K562 (cell line): ENCODE results near the gene SERTAD3. TPM values are rescaled to one million over a fixed set of nuclear protein-coding genes. Genes with fewer than 3 reads are reported as not detected.

ENCODE experiments used
- CBFB ChIP-seq: sonication (generic); formaldehyde crosslinking; IDR thresholded peaks from 2 replicates; pipeline ENCODE4 v1.4.0; 2020; ENCODE audit warnings: mild to moderate bottlenecking, missing genetic modification reagents
- HDAC6 ChIP-seq: IDR thresholded peaks from 2 replicates; pipeline ENCODE4 v1.6.1; 2012; ENCODE audit warnings: low read depth, mild to moderate bottlenecking, control low read depth, inconsistent platforms, low read length, moderate library complexity
- HOMEZ ChIP-seq: fragments of 250-450 bp; sonication (Bioruptor Pico); IDR thresholded peaks from 2 replicates; pipeline ENCODE4 v1.4.0; 2020; ENCODE audit warnings: mild to moderate bottlenecking, moderate library complexity
- KLF1 ChIP-seq: fragments of 450-650 bp; IDR thresholded peaks from 2 replicates; pipeline ENCODE4 v1.6.1; 2016; ENCODE audit warnings: missing genetic modification characterization, missing compliant biosample characterization
- NKRF ChIP-seq: fragments of 450-650 bp; IDR thresholded peaks from 2 replicates; pipeline ENCODE4 v1.6.1; 2016; ENCODE audit warnings: borderline replicate concordance
- NR0B1 ChIP-seq: fragments of 450-650 bp; IDR thresholded peaks from one replicate; pipeline ENCODE4 v1.6.1; 2018; ENCODE audit warnings: mild to moderate bottlenecking, moderate library complexity; ENCODE audit not compliant: partially characterized antibody
- PHB ChIP-seq: fragments of 250-450 bp; sonication (Bioruptor Pico); IDR thresholded peaks from 2 replicates; pipeline ENCODE4 v1.5.0; 2021
- PHF21A ChIP-seq: fragments of 450-650 bp; IDR thresholded peaks from 2 replicates; pipeline ENCODE4 v1.6.1; 2017; ENCODE audit warnings: low read depth, borderline replicate concordance
- ZHX1 ChIP-seq: fragments of 150-350 bp; conservative IDR thresholded peaks from 2 replicates; pipeline ENCODE4 v1.6.1; 2014; ENCODE audit warnings: low read length
- ZNF134 ChIP-seq: fragments of 250-450 bp; sonication (Bioruptor Pico); conservative IDR thresholded peaks from 2 replicates; pipeline ENCODE4 v1.4.0; 2020
- ZNF175 ChIP-seq: fragments of 200-800 bp; sonication (Bioruptor generic); IDR thresholded peaks from 2 replicates; pipeline ENCODE4 v1.6.1; 2016; ENCODE audit warnings: low read depth, mild to moderate bottlenecking, missing genetic modification characterization, missing compliant biosample characterization
- ZNF232 ChIP-seq: sonication (generic); formaldehyde crosslinking; IDR thresholded peaks from 2 replicates; pipeline ENCODE4 v1.8.0; 2022; ENCODE audit warnings: mild to moderate bottlenecking, missing genetic modification reagents
- ZNF436 ChIP-seq: fragments of 250-450, 450-650 bp; sonication (Bioruptor Pico); formaldehyde crosslinking; IDR thresholded peaks from 2 replicates; pipeline ENCODE4 v1.7.0; 2020; ENCODE audit warnings: mild to moderate bottlenecking
- ZNF766 ChIP-seq: fragments of 200-800 bp; sonication (Bioruptor generic); conservative IDR thresholded peaks from 2 replicates; pipeline ENCODE4 v1.6.1; 2016; ENCODE audit warnings: missing genetic modification characterization, missing compliant biosample characterization
- polyA plus RNA-seq, 8 experiments: library from polyadenylated mRNA; depleted of rRNA in 4 of 8; stranded (reverse) in 5 of 8; unstranded in 3 of 8; fragments of >200 nt; fragmentation: Nextera tagmentation in 2 of 8; fragmentation: Illumina TruSeq in 1 of 8; extraction: Ambion mirVana in 2 of 8; extraction: Trizol in 1 of 8; gene quantifications; 2 replicates each; pipeline versions ENCODE4 v1.2.1 to v1.2.3, GENCODE V29; 2011 to 2014; ENCODE audit warnings: inconsistent platforms in 1 of 8, missing spikeins in 1 of 8
- total RNA-seq, 7 experiments: library from RNA; depleted of rRNA in 6 of 7; stranded (reverse); fragments of >200 nt in 6 of 7; fragmentation: Illumina TruSeq in 2 of 7; extraction: Trizol in 2 of 7; gene quantifications; 2 replicates each; pipeline versions ENCODE4 v1.2.1 to v1.2.3, GENCODE V29; 2011 to 2021; ENCODE audit warnings: low replicate concordance in 1 of 7
- TF ChIP-seq, protein P1 (sequence below): fragments of 250-450 bp; sonication (Bioruptor Pico); IDR thresholded peaks from 2 replicates; pipeline ENCODE4 v1.4.0; 2020; ENCODE audit warnings: mild to moderate bottlenecking, moderate library complexity, borderline replicate concordance

The SERTAD3 gene
- total and polyA plus RNA-seq, 9 of the 15 experiments (the other 6 are each of a cell fraction or from before 2014, with no cell fraction given): 5.4 to 28.9 (median 17.5) TPM

GRCh38 chr19:40420766-40421765 lies 23.1 kb downstream of the SERTAD3 start (continued):
- TF ChIP-seq HOMEZ (CRISPR knock-in tag) (no peak), PHF21A (0 out of 2 replicates have a peak, but pooled peaks have one; percentile 44), ZNF232 (0 out of 2 replicates have a peak, but pooled peaks have one; percentile 59), NKRF (peak; percentile 34; the same call in 1 of the 2 replicates), ZNF175 (no peak), PHB (CRISPR knock-in tag) (no peak), KLF1 (tag) (peak; percentile 73; the same call in 1 of the 2 replicates), ZNF436 (CRISPR knock-in tag) (no peak), ZHX1 (0 out of 2 replicates have a peak, but pooled peaks have one; percentile 25), NR0B1 (no peak), HDAC6 (no peak), ZNF766 (CRISPR knock-in tag) (no peak), ZNF134 (no peak), CBFB (CRISPR knock-in tag) (peak; percentile 89)
- TF ChIP-seq, protein P1, sequence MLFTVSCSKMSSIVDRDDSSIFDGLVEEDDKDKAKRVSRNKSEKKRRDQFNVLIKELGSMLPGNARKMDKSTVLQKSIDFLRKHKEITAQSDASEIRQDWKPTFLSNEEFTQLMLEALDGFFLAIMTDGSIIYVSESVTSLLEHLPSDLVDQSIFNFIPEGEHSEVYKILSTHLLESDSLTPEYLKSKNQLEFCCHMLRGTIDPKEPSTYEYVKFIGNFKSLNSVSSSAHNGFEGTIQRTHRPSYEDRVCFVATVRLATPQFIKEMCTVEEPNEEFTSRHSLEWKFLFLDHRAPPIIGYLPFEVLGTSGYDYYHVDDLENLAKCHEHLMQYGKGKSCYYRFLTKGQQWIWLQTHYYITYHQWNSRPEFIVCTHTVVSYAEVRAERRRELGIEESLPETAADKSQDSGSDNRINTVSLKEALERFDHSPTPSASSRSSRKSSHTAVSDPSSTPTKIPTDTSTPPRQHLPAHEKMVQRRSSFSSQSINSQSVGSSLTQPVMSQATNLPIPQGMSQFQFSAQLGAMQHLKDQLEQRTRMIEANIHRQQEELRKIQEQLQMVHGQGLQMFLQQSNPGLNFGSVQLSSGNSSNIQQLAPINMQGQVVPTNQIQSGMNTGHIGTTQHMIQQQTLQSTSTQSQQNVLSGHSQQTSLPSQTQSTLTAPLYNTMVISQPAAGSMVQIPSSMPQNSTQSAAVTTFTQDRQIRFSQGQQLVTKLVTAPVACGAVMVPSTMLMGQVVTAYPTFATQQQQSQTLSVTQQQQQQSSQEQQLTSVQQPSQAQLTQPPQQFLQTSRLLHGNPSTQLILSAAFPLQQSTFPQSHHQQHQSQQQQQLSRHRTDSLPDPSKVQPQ (CRISPR knock-in tag): no peak
